BJ (cell line): ENCODE measurements around the gene ATP13A5. TPM values are rescaled to one million over a fixed set of nuclear protein-coding genes. Genes with fewer than 3 reads are reported as not detected.

ENCODE experiments used
- CTCF ChIA-PET: fragments of 350-600 bp; formaldehyde crosslinking; extraction: SDS; loops from one replicate; lab custom pipeline; 2021; ENCODE audit warnings: antibody characterized with exemption, inconsistent platforms; lab: Yijun Ruan, JAX
- POLR2A ChIA-PET: fragments of 300-600 bp; sonication (Branson Sonifier 250); formaldehyde crosslinking; extraction: SDS; loops from one replicate; lab custom pipeline; 2021; ENCODE audit warnings: antibody characterized with exemption; lab: Charles Lee
- DNase-seq: peaks from one replicate; pipeline ENCODE4 v3.0.0-alpha.2; 2011; ENCODE audit warnings: low read depth
- H3K27me3 ChIP-seq: 2 replicates; pipeline ENCODE4 v1.6.0; 2011; ENCODE audit warnings: low read length; ENCODE audit not compliant: control insufficient read depth, insufficient read depth
- H3K36me3 ChIP-seq: 2 replicates; pipeline ENCODE4 v1.5.1; 2011; ENCODE audit warnings: low read length; ENCODE audit not compliant: control insufficient read depth, insufficient read depth
- H3K4me3 ChIP-seq: 2 replicates; pipeline ENCODE4 v1.5.1; 2011; ENCODE audit warnings: low read depth, mild to moderate bottlenecking, control low read depth, low read length
- CTCF ChIP-seq: IDR thresholded peaks from 2 replicates; pipeline ENCODE4 v1.5.1; 2011; ENCODE audit warnings: low read depth, mild to moderate bottlenecking, control low read depth, inconsistent platforms, low read length, moderate library complexity; ENCODE audit not compliant: insufficient read depth
- polyA plus RNA-seq: library from polyadenylated mRNA; depleted of rRNA; stranded (reverse); fragments of >200 nt; gene quantifications from 2 replicates; pipeline ENCODE4 v1.2.3, GENCODE V29; 2011; rRNA removed

ATP13A5 gene
- polyA plus RNA-seq, 1 experiment, result not detected

- CTCF ChIA-PET, result no interaction called here
- Histone ChIP-seq H3K4me3 (no peak overlapping the region), H3K27me3 (no peaks in the 10 kb centered on the region), H3K36me3 (no peaks in the 10 kb centered on the region)
- no peak for TF ChIP-seq CTCF
- POLR2A ChIA-PET, result no interaction called here
- no peak for DNase-seq
Observed at GRCh38 chr3:193230610-193231009, 147.9 kb downstream of the ATP13A5 start.

GRCh38 chr3:193229851-193230420, 148.6 kb downstream of the ATP13A5 start:
- ChIA-PET CTCF (interaction anchor here (2.2 kb wide), 1 partner anchor 8 kb away, joined by 4 read pairs; no protein-coding TSS in a partner anchor), POLR2A (no interaction called here)

GRCh38 chr3:193228206-193228605, 150.3 kb downstream of the ATP13A5 start:
- DNase-seq, result no peak
- H3K36me3 ChIP-seq, result no peaks in the 10 kb centered on the region
- ChIA-PET POLR2A (no interaction called here), CTCF (interaction anchor here (2.2 kb wide), 1 partner anchor 10 kb away, joined by 4 read pairs; no protein-coding TSS in a partner anchor)
- no peak for TF ChIP-seq CTCF
- no peaks in the 10 kb centered on the region for H3K27me3 ChIP-seq
- no peak overlapping the region for H3K4me3 ChIP-seq

More at GRCh38 chr3:193229851-193230420, 148.6 kb downstream of the ATP13A5 start:
- TF ChIP-seq CTCF, result no peak
- Histone ChIP-seq H3K36me3 (no peaks in the 10 kb centered on the region), H3K4me3 (no peak overlapping the region), H3K27me3 (no peaks in the 10 kb centered on the region)
- DNase-seq, result no peak

- no peak for TF ChIP-seq CTCF
- no peaks in the 10 kb centered on the region for H3K27me3 ChIP-seq
- DNase-seq, result no peak
- H3K36me3 ChIP-seq, result no peaks in the 10 kb centered on the region
- POLR2A ChIA-PET, result no interaction called here
- CTCF ChIA-PET, result interaction anchor here (0.6 kb wide), 1 partner anchor 413 kb away, joined by 3 read pairs; no protein-coding TSS in a partner anchor
- no peak overlapping the region for H3K4me3 ChIP-seq
Observed at GRCh38 chr3:193225302-193226125, 153.0 kb downstream of the ATP13A5 start.

Other genes starting within 250 kb of the ATP13A5 start
- gene PLAAT1, start 137.5 kb downstream of the ATP13A5 start, polyA plus RNA-seq, result 0.13 and 0.43 TPM in 2 replicates
- gene ATP13A4, start 176.1 kb upstream of the ATP13A5 start, polyA plus RNA-seq, result 0.09 and 0.10 TPM in 2 replicates
- gene OPA1, start 214.5 kb upstream of the ATP13A5 start, polyA plus RNA-seq, result 19.2 and 41.4 TPM in 2 replicates